HG02885 (cell line): ENCODE measurements around the gene NUBP2.
A peak's percentile ranks its signal among the peaks of the same experiment; 100 is the strongest.

Experiments
- ATAC-seq: cut with Tn5 transposase; IDR thresholded peaks from one replicate; pipeline ENCODE4 v1.9.1; 2021; ENCODE audit warnings: mild to moderate bottlenecking; ENCODE audit not compliant: unreplicated experiment, poor library complexity

NUBP2 gene

GRCh38 chr16:1770328-1771187, 12.2 kb upstream of the NUBP2 start:
- ATAC-seq = no peak

GRCh38 chr16:1771188-1771863, 11.4 kb upstream of the NUBP2 start, which contains the start of gene NME3:
Gene NME3, minus strand, starts transcription at chr16:1771543. Its CDS starts 9 bp downstream, at chr16:1771534.
- no peak for ATAC-seq

GRCh38 chr16:1771864-1772361, 10.8 kb upstream of the NUBP2 start:
- no peak for ATAC-seq

DNA sequence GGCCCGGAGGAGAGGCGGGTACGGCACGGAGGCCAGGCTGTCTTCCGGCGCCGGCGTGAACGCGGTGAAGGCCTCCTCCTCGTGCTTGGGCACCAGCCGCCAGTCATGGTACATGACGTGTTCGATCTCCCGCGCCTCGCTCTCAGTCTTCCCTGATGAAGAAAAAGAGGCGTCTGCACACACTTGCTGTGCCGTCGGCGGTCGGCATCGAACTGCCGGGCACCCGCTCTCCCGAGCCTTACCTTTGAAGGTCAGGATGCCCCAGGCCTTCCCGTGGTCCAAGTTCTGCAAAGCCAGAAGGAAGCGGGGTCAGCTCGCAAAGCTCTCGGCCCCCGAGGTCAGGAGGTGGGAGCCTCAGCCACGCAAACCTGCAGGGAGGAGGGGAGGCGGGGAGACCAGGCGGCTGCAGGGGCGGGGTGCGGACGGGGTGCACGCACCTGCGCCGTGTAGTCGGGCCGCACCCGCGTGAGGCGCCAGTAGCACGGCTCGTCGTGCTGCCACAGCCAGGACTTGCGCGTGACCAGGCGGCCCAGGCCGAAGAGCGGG, 10.3 kb upstream of the NUBP2 start, which contains the start of gene EME2:
TSS of gene EME2 (plus strand) at position 449 of the 546 bp plus-strand sequence. CDS start 418 bp downstream, outside the sequence.
- ATAC-seq = peak; percentile 10

DNA sequence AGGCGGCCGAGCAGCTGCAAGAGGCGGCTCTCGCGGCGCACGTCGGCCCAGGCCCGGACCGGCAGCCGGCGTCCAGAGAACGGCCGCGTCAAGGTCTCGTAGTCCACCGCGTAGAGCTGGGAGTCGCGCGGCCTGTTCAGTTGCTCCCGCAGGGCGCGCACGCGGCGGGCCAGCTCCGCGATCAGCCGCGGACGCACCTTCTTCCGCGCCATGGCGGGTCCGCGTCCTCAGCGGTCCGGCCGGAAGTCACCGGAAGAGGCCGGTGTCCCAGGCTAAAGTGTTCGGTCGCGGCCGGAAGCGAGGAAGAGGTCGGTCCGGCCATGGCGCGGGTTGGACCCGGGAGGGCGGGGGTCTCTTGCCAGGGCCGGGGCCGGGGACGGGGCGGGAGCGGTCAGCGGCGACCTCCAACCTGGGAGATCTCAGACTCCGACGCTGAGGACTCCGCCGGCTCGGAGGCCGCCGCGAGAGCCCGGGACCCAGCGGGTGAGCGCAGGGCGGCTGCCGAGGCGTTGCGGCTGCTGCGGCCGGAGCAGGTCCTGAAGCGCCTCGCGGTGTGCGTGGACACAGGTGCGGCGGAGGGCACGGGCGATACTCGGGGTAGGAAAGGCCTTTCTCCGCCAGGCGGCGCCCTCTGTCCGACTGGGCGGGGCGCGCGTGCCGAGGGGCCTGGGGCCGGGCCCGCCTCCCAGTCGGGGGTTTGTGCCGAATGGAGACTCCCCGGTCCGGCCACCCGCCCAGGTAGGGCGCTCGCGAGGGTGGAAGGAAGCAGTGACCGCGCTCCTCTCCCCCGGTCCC, 9.7 kb upstream of the NUBP2 start, which contains the start of gene MRPS34:
TSS of gene MRPS34 (minus strand) at position 227 of the 795 bp plus-strand sequence. CDS start at position 212, 15 bp downstream.
- ATAC-seq = peak; percentile 53

- no peak for ATAC-seq
Measured at GRCh38 chr16:1773703-1774447, 8.9 kb upstream of the NUBP2 start.

GRCh38 chr16:1774448-1774780, 8.3 kb upstream of the NUBP2 start:
- ATAC-seq = no peak

DNA sequence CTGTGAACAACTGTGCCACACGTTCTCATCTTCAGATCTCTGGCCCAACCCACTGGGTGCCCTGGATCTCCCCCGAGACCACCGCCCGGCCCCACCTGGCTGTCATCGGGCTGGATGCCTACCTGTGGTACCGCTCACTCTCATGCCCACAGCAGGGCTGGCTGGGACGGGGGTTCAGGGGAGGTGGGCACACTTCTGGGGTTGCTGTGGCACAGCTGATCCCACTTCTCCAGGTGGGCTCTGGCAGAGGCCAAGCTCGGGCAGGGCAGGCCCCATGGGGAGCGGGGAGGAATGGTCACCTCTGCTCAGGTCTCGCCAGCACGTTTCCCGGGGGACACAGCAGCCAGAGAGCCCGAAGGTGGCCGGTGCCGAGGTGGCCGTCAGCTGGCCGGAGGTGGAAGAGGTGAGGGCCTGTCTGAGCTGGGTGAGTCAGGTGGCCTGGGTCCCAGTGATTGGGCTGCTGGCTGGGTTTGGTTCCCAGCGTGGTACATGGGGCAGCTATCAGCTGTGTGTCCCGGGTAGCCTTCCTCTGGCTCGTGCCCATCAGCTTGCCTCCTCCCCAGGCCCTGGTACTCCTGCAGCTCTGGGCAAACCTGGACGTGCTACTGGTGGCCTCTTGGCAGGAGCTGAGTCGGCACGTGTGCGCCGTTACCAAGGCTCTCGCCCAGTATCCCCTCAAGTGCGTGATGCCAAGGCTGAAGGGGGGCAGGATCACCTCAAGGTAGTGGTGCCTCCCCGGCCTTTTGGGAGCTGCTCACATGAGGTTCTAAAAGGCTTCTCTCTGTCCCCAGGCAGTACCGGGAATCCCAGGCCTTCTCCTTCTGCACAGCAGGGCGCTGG, 7.5 kb upstream of the NUBP2 start:
- ATAC-seq = no peak

DNA sequence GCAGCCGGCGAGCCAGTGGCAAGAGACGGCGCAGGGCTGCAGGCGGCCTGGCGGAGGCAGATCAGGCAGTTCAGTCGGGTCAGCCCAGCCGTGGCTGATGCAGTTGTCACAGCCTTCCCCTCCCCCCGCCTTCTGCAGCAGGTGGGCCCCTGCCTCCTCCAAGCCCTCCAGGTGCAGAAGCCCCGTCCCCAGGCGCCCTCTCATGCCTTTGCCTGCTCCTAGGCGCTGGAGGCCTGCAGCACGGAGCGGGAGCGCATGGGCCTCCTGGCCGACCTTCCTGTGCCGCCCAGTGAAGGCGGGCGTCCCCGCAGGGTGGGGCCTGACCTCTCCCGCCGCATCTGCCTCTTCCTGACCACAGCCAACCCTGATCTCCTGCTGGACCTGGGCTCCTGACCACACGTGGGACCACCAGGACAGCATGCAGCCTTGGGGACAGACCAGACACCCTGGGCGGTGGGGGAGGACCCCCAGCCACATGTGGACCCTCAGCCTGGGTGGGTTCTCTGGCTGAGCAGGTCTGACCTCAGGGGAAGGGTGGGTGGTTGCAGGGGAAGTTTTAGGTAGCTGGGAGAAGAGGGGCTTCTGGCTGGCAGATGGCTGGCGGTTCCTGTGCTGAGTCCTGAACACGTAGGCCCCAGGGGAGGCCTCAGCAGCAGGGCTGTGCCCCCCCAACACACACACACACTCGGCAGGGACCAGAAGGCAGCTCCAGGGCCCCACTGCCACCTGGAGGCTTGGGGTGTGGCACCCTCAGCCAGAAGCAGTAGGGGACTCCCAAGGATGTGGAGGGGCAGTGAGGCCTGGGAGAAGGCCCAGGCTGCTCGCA, 6.7 kb upstream of the NUBP2 start:
- ATAC-seq = no peak

- ATAC-seq = no peak
Measured at GRCh38 chr16:1776672-1776955, 6.1 kb upstream of the NUBP2 start.

DNA sequence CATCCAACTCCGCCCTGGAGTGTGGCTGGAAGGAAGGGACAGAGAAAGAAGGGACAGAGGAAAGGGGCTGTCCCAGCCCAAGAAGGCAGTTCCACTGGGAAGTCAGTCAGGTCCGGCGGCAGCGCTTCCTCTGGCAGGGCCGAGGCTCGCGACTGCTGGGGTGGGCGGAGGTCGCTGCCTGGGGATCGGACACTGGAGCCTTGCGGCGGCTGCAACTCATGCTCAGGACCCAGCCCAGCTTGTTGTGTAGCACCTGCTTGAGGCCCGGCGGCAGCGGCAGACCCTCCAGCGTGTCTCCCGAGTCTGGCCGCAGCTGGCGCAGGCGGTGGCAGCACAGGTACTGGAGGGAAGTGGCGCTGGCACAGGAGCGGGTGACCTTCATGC, 5.8 kb upstream of the NUBP2 start:
- ATAC-seq = no peak

DNA sequence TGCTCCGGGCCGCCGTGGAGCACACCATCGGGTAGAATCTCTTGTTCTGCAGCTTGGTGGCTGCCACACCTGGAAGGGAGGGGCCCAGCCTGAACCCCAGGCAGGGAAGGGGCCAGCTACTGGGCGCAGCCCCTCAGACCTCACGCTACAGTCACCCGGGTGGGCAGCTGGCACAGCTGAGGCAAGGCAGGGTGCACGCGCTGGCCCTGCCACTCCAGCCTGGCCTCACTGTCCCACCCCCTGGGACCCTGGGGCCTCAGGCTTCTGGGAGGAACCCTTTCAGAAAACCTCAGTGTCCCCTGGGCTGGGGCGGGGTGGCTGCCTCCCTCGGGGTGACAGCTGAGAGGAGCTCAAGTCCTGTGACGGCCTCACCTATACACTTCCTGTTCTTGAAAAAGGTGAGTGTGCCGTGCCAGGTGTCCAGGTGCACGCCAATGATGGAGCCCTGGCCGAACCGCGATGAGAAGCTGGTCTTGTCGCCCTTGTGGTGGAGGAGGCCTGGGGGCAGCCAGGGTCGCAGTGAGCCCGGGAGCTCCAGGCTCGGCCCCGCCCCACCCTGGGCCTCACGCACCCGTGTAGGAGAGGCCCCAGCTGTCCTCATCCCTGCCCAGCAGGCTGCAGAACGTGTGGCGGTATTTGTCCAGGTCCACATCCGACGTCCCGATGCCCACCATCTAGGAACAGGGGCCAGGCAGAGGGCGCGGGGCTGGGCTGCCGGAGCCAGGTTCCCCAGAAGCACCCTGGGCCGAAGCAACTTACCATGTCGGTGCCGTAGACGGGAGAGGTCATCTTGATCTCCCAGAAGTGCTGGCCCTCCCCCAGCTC, 5.2 kb upstream of the NUBP2 start:
- no peak for ATAC-seq

DNA sequence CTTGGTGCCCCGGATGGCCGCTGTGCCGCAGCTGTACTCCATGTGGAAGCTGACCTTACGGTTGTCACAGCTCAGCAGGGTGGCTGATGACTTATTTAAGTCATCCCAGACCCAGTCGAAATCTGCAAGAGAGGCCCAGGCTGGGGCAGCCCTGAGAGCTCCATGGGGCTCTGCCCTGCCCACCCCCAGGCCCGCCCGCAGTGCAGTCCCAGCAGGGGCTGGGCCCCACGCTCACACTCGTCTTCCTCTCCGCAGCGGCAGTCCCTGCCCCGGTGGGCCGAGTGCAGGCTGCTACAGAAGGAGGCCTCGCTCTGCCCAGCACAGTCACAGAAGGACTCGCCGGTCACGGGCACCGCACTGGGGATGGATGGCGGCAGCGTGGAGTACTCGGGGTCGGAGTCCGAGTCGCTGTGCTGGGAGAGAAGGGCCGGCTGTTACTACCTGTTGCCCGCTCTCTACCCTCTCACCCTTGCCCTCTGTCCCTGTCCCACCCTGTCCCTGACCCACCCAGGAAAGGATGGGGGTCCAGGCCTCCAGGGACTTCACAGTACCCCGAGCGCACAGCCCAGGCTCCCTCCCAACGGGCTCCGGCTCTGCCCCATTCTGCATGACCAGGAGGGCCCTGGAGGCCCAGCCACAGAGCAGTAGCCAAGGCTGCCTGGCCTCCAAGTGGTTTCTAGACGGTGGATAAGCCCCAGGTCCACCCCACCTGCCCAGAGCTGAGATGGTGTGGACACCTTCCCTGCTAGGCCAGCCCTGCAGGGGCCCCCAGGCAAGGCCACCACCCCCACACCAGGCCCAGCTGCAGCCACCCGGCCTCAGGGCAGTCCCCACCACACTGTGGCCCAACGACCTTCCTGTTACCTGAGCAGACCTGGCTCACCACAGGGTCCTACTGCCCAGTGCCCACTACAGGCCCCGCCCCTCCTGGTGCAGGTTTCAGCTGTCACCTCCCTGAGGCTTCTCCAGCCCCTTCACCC, 4.3 kb upstream of the NUBP2 start:
- no peak for ATAC-seq

DNA sequence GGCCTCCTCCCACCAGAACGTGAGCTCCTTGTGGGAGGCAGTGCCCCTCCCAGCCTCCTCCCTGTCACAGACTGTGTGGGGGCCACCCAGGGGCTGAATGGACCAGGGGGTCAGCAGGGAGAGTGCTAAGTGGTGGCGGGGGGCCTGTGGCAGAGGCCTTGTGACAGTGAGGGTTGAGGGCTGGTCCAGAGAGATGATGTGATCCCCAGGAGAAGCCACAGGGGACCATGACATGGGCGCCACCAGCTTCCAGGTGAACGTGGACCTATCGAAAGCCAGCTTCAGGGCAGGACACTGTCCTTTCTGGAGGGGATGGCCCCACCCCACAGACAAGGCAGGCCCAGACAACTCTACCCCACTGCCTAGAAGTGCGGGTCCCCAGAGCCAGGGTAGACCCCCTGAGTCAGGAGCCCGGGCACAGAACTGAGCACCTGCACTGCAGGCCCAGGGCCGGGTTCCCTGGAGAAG, 3.5 kb upstream of the NUBP2 start:
- no peak for ATAC-seq

GRCh38 chr16:1779741-1780676, 2.8 kb upstream of the NUBP2 start:
- no peak for ATAC-seq
